Stimulated activated CD8-positive, alpha-beta memory T cell treated with anti-CD3 and anti-CD28 coated beads, Interleukin-12 subunit alpha, Interleukin-12 subunit beta, amount 100 ng/mL, for 1 hour (primary cell): ENCODE data around the gene HOXD9.
A peak's percentile ranks its signal among the peaks of the same experiment; 100 is the strongest.

Experiments used
- DNase-seq: peaks from one replicate; pipeline ENCODE4 v3.0.0-alpha.2; 2020; ENCODE audit warnings: low read depth

HOXD9 gene

GRCh38 chr2:176085861-176086771 lies 36.4 kb upstream of the HOXD9 start:
- no peak for DNase-seq

- DNase-seq: no peak
These were observed 35.0 kb upstream of the HOXD9 start for GRCh38 chr2:176087330-176088047.

GRCh38 chr2:176088048-176088936 lies 34.2 kb upstream of the HOXD9 start:
- DNase-seq: no peak

GRCh38 chr2:176088937-176089842 lies 33.3 kb upstream of the HOXD9 start:
- DNase-seq: no peak

- DNase-seq: no peak
These were observed 32.6 kb upstream of the HOXD9 start for GRCh38 chr2:176089843-176090395.

GRCh38 chr2:176090862-176091261 lies 31.7 kb upstream of the HOXD9 start:
- no peak for DNase-seq

GRCh38 chr2:176091329-176092258 lies 30.9 kb upstream of the HOXD9 start:
- DNase-seq: no peak

- DNase-seq: no peak
These were observed 30.0 kb upstream of the HOXD9 start, which contains the start of gene HOXD13 for GRCh38 chr2:176092270-176093144. HOXD13 (plus strand) TSS chr2:176092721; CDS start chr2:176092891, 170 bp downstream.

GRCh38 chr2:176093145-176093897 lies 29.2 kb upstream of the HOXD9 start:
- DNase-seq: no peak

- DNase-seq: no peak
These were observed 28.6 kb upstream of the HOXD9 start for GRCh38 chr2:176093898-176094249.

- DNase-seq: no peak
These were observed 28.2 kb upstream of the HOXD9 start for GRCh38 chr2:176094349-176094748.

- no peak for DNase-seq
These were observed 27.1 kb upstream of the HOXD9 start for GRCh38 chr2:176095421-176095820.

GRCh38 chr2:176096243-176096985 lies 26.1 kb upstream of the HOXD9 start:
- no peak for DNase-seq

GRCh38 chr2:176096986-176097819 lies 25.3 kb upstream of the HOXD9 start:
- peak; percentile 29 for DNase-seq

- no peak for DNase-seq
These were observed 24.6 kb upstream of the HOXD9 start for GRCh38 chr2:176097820-176098365.
